Stimulated activated CD8-positive, alpha-beta memory T cell treated with anti-CD3 and anti-CD28 coated beads, Interleukin-12 subunit alpha, Interleukin-12 subunit beta, amount 100 ng/mL, for 24 hours (primary cell): ENCODE results near the gene MAPK10.
"Not testable (repeated sequence)": the region's sequence is repeated elsewhere in the genome, so short reads cannot be mapped to it uniquely, and the experiment has no call there.

Experiments
- DNase-seq: peaks from one replicate; pipeline ENCODE4 v3.0.0-alpha.2; 2020; ENCODE audit errors: extremely low read depth

MAPK10 gene

DNA sequence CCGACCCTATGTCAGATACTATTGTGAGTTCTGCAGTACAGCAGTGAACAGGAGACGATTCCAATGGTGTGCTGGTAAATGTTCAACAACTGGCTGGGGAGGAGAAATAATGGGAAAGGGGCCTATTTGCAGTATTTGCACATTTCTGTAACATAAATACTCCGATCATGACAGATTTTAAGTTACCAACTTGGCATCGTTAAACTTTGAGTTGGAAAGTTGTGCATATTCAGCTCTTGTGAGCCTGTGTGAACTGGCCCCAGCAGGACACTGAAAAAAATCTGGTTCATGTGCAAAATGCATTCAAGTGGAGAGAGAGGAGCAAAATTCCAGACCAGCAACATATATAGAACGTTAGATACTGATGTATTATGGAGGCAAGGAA lies 175.0 kb downstream of the MAPK10 start:
- no peak for DNase-seq

DNA sequence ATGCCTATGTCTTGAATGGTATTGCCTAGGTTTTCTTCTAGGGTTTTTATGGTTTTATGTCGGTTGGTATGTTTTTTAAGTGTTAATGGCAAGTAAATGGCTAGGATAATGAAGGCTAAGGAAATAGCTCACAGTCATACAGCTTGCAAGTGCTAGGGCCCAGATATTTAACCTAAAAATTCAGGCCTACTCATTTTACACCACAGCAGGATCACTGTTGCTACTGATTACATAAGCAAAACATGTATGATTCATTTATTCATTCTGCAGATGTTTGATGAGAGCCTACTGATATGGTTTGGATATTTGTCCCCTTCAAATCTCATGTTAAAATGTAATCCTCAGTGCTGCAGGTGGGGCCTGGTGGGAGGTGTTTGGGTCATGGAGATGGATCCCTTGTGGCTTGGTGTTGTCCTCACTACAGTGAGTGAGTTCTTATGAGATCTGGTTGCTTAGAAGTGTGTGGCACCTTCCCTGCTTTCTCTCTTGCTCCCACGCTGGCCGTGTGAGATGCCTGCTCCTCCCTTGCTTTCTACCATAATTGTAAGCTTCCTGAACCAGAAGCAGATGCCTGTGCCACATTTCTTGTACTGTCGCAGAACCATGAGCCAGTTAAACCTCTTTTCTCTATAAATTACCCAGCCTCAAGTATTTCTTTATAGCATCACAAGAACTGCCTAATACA lies 175.5 kb downstream of the MAPK10 start:
- no peak for DNase-seq

DNA sequence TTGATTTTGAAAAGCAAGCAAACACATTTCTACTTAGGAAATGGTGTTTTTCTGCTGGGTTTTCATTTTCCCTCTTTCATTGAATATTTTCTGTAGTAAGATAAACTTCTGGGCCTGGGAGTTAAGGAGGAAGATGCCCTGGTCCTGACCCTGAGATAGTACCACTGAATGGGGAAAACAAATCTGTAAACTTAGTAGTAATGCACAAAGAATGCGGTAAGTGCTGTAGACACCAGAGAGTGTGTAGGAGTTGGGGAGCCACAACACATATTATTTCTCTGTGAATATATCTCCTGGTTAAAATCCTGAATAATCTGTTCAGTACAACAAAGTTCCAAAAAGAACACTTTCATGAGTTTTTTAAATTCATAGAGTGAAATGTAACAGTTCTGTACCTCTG lies 178.3 kb downstream of the MAPK10 start:
- no peak for DNase-seq

DNA sequence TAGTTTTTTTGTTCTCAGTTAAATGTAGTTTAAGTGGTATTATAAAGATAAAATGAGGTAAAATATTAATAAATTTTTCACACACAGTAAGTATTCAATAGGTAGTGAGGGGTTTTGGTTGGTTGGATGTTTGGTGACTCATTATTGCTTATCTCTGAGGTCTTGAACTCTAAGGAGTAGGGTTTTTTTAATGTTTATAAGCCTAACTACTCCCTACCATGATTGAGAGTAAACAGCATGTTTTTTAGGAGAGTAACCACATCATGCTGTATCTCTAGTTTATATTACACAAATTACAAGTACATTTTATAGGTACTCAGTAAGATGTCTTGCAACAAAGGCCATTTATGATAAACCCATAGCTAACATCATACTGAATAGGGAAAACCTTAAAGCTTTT lies 181.6 kb downstream of the MAPK10 start:
- no peak for DNase-seq

DNA sequence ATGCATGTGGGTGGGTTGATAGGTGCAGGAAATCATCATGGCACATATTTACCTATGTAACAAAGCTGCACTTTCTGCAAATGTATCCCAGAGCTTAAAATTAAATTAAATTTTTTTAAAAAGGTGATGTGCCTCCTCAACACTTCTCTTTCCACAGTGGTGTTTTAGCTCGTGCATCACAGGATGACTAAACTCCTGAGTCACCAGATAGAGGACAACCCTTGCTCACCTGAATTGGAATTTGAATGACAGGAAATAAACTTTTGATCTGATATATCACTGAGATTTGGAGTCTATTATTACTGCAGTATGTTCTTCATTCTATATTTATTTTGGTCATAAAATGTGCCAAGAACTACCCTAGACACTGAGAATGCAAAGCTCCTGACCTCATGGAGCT lies 185.3 kb downstream of the MAPK10 start:
- DNase-seq, result no peak

DNA sequence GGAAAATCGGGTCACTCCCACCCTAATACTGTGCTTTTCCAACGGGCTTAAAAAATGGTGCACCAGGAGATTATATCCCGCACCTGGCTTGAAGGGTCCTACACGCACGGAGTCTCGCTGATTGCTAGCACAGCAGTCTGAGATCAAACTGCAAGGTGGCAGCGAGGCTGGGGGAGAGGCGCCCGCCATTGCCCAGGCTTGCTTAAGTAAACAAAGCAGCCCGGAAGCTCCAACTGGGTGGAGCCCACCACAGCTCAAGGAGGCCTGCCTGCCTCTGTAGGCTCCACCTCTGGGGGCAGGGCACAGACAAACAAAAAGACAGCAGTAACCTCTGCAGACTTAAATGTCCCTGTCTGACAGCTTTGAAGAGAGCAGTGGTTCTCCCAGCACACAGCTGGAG lies 191.5 kb downstream of the MAPK10 start:
- not testable (repeated sequence) for DNase-seq

DNA sequence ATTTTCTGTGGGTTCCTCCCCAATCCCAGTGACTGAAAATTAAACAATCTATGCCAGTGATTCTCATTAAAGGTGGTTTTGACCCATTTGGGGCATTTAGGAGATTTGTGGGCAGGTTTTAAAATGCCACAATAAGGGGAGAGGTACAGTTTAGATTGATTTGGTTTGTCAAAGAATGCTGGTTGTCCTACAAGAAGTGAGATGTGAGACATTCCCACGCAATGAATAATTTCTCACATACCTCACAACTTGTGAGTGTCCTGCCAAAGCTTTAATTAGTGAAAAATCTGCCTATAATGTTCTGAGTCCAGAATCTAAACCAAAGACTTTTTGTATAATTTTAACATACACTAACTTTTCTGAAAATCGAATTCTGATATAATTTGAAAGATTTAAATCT lies 199.4 kb downstream of the MAPK10 start:
- no peak for DNase-seq

DNA sequence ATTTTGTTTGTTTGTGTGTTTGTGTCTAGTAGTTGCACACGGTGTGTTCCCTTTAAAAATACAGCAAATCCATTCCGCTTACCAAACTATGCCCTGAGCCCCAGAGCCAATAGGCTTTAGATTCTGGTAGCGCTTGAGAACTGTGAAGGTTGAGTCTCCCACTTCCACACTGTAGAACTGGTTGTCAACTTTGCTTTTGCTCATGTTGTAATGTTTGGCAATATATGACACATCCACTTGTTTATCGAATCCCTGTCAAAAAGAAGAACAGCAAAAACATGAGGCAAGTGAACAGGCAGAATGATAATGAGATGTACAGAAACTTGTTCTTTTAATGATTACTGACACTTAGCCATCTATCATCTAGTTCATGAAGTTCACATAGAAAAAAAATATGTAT lies 200.6 kb downstream of the MAPK10 start:
- no peak for DNase-seq

DNA sequence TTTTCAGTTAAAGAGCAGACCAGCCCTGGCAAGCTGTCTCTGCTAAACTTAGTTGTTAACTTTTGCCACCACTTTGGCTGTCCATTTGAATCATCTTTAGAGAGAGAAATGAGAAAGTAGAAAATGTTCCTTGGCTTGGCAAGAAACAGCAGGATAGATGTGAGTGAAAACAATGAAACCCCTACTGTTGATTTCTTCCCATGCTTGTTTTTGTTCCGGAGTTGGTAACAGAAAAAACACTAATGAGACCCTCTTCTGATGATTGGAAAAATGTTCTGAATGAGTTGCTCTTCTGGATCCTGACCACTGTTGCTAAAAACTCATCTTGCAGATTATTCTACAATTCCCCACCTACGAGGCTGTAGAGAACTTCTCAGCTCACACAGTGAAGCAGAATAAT lies 203.3 kb downstream of the MAPK10 start:
- no peak for DNase-seq

DNA sequence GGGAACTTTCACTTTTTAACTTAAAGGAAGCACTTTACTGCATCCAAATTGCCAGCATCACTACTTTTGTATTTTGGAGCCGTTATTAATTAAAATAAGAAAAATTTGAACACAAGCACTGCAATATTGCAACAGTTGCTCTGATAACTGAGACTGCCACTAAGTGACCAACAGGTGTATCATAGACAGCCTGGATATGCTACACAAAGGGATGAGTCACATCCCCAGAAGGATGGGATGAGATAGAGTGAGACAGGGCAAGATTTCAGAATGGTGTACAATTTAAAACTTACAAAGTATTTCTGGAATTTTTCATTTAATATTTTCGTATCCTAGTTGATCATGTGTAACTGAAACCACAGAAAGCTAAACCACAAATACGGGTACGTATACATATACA lies 204.1 kb downstream of the MAPK10 start:
- DNase-seq, result no peak

DNA sequence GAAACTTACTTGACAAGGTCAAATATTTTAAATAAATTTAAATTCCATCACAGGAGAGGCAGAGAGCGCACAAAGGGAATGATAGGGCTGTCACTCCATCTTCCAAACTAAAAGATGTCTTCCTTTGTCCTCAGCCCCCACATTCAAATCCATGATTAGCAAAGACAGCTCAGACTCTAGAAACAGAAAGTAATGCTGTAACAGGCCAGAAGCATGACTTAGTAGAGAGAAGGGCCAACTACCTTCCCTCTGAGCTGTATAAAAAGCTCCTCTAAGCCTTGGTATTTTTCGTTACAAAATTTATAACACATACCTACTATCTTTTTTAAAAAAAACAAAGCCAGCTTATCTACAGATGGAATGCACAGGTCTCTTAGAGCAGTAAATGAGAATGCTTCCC lies 207.4 kb downstream of the MAPK10 start:
- no peak for DNase-seq

DNA sequence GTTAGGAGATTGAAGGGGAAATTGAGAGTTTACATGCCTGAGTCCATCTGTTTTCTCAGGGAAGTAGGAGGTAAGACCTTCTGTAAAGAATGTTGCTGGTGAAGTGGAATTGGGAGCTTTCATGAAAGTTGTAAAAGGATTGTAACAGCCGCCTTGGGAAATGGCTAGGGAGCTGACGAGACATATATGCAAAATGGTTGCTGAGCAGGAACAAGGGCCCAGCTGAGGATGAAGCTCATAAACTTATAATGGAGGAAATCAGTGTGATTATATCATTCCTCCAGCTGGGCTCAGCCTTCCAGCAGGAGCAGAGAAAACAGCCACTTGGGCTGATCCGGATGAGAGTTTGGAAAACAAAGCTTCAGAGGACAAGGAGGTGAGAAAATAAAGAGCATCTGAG lies 208.7 kb downstream of the MAPK10 start:
- no peak for DNase-seq

DNA sequence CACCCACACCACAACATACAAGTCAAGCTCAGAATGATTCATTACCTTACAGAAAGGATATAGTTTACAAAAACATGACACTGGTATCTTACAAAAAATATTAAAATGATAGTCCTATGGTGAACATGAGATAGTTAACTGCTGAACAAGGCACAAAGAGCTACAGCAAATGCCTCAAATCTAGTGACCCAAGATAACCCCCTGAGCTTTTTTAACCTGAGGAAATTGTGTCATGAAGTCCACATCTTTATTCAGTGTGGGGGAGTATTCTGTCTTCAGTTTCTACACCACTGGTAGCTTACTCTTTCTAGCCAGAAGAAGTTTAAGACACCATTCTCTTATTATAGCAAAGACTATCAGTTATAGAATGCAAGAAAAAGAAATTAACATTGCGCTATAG lies 218.7 kb downstream of the MAPK10 start:
- DNase-seq, result no peak

DNA sequence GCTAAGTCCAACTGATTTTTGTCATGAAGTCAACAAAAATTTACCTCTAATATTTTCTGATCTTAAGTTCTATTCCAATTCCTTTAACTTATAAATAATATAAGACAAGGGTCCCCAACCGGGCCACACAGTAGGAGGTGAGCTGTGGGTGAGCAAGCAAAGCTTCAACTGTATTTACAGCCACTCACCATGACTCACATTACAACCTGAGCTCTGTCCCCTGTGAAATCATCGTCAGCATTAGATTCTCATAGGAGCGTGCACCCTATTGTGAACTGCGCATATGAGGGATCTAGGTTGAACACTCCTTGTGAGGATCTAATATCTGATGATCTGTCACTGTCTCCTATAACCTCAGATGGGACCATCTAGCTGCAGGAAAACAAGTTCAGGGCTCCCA lies 227.4 kb downstream of the MAPK10 start:
- no peak for DNase-seq

DNA sequence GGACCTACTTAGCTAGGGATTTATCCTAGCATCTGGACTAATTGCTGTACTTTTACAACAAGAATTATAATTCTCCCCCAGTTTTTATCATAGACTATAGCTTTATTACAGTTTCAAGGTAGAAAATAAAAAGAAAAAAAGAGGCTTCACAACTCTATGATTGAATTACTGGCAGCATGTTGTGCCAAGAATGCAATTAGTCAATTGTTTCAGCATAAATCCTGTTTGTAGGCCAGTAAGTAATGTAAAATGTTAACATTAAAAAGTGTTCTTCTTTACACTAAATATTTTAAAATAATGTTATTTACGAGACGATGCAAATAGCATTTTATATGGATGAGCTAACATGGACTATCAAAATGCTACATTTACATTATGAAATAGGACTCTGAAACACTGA lies 228.4 kb downstream of the MAPK10 start:
- DNase-seq, result no peak

DNA sequence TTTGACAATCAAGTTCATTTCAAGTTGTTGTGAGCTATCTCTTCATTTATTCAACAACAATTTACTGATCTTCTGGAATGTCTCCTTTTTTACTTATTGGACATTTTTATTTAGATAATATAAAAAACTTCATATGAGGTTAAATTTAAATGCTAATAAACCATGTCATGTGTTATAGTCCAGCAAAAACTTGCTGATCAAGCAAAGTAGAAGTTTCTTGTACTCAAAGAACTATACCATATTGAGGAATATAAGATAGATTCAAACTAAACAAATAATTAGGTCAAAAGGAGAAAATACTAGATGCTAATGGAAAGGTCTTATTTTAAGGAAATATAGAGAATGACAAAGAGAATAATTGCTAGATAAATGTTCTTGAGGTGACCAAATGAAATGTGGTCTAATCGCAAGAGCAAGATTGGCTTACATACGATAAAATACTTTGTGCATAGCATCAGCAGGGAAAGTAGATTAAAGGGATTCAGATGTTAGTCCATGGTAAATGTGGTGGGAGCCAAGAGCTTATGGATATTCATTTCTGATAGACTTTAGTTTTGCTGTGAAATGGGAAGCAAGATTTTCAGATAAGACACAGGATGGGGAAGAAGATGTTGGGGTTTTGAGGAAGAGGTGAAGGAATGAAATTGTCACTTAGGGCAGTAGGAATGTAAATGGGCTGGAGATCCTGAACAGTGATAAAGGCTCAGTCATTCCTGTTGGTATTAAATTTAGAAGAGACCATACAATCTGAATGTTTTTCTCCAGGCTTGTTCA lies 229.5 kb downstream of the MAPK10 start:
- no peak for DNase-seq

DNA sequence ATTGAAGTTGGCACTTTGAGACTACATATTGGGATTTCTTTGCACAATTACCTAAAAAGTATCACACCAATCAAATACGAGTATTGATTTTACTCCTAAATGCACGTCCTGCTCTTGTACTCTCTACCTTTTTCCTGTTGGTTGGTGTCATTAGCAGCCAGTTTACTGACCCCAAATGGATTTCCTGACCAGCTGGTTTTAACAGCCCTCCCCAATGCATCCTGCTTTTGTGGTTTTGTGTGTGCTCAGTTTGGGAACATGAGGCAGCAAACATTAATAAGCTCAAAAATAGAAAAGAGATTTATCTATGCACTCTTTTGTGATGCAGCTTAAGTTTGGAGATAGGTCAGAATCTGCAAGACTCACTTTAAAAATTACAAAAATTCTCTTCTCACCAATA lies 230.3 kb downstream of the MAPK10 start:
- no peak for DNase-seq

DNA sequence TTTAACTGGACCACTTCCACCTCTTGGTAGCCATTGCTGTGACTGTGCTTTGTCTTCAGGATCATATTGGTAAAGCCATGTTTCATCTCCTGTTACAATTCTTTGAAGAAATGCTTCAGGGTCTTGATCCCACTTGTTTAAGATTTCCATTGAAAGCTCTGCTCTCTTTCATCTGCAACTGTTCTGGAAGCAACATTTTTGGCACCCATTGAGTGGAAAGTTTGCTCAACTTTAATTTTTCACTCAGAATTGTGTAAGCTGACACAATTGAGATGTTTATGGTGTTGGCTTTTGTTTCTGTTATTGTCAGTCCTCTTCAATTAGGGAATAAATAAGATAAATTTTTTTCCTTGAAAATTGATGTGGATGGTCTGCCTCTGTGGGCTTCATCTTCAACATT lies 237.4 kb downstream of the MAPK10 start:
- no peak for DNase-seq

DNA sequence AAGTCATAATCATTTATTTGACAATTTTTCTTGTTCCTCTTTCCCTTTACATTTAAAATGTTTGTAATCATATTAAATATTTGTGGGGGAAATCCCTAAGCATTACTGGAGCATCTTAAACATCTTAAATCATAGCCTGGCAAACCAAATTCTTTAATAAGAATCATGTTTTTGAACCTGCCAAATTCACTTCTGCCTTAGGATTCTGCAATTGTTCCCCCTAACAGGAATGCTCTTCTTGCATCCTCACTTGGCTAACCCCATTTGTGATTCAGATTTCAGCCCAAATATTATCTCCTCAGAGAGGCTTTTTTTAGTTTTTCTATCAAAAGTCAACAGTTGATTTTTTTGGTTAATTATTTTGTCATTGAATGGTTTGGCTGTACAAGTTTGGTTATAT lies 241.1 kb downstream of the MAPK10 start:
- no peak for DNase-seq

DNA sequence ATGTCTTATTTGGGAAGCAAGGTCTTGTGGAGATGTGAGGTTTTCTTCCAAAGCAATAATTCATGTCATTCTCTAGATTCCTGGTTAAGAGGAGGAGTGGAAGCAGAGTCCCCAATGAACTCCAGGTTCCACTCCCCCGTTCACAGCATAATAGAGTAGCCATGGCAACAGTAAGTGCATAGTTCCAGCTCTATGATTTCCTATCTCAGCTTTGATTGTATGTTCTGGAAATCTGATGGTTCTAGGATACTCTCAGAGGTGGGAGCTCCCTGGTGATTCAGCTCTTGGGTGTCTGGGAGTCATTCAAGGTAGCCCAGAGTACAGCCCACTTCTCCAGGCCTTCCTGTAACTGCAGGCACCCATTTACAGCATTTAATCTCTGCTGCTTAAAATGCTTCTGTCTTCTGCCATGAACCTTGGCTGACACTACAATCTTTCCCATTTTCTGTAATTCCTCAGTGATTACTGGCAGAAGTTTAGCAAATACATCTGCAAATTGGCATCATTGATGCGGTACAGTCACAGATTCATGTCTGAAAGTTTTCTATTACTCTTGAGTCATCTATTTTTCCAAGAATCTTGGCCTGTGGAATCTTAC lies 242.0 kb downstream of the MAPK10 start:
- no peak for DNase-seq

DNA sequence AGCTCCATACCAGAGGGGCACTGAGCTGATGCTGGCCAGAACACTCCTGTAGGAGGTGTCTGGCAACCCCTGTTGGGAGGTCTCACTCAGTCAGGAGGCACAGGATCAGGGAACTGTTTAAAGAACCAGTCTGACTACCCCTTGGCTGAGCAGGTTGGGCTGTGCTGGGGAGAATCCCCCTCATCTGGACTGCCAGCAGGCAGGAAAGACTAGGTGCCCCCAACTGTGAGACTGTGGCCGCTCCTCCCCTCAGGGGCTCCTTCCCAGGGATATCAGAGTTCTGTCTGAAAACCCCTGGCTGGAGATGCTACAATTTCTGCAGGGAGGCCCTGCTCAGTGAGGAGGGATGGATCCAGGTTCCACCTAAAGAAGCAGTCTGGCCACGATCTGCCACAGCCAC lies 245.3 kb downstream of the MAPK10 start:
- DNase-seq, result no peak

DNA sequence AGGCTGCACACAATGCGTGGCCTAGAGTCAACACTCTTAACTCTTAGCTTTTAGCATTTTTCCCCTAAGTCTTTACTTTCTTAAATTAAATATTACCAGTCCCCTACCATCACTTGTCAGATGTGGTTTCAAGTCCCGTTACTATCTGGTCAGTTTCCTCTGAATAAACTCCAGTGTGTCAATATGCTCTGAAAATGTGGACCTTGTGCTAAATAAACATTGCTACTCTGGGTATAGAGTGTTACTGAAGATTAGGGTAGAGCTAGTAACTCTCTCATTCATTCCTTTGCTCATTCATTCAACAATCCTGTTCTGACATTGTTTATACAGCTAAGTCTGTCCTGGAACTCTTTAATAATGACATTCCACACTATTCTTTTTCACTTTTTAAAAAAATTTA lies 251.0 kb downstream of the MAPK10 start:
- no peak for DNase-seq

DNA sequence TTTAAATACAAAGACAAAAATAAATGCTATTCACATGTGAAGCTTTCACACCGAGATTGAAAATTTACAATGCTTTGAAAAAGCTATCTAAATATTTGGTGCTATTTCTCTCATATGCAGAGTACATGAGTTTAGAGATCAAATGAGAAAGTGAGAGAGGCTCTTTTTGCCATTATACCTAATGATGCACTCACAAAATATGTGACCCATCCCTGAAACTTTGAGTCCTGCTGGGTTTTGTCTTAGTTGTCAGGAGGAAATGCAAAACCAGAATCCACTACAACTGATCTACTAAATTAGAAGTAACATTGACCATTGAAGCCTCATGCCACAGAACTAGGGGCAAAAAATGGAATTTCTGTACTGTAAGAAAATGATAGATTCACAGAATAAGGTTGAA lies 251.7 kb downstream of the MAPK10 start:
- DNase-seq, result no peak
